ENCODE data around the gene MRPL38. TPM values are rescaled to one million over a fixed set of nuclear protein-coding genes. Genes with fewer than 3 reads are reported as not detected.

The MRPL38 gene
- total RNA-seq, 1 experiment from 2014 or later, result 108 TPM

- Histone ChIP-seq H3K18ac (ENCODE audit: insufficient read length, low read depth, low read length) (no peak overlapping the region), H4K5ac (ENCODE audit: insufficient read length, low read depth, low read length) (no peak overlapping the region), H2AFZ (ENCODE audit: low read length) (no peak overlapping the region), H3K4ac (ENCODE audit: low read depth, low read length) (no peak overlapping the region), H3K14ac (ENCODE audit: insufficient read depth, low read length) (no peak overlapping the region), H2BK20ac (ENCODE audit: low read depth, low read length, poor library complexity, severe bottlenecking) (no peak overlapping the region), H3K23ac (ENCODE audit: insufficient read length, low read depth, low read length) (no peak overlapping the region), H3K27me3 (ENCODE audit: insufficient read depth, low read length) (no peaks in the 10 kb centered on the region), H3K79me1 (ENCODE audit: insufficient read depth, low read depth, low read length, poor library complexity, severe bottlenecking) (no peaks in the 10 kb centered on the region), H4K20me1 (ENCODE audit: control insufficient read depth, insufficient read depth, insufficient read length) (no peaks in the 10 kb centered on the region), H3K4me2 (ENCODE audit: insufficient read depth, insufficient read length, low read length) (no peak overlapping the region), H3K56ac (ENCODE audit: insufficient read length, low read depth, low read length) (no peak overlapping the region), H4K91ac (ENCODE audit: insufficient read length, low read depth, low read length) (no peak overlapping the region), H3K9me3 (ENCODE audit: control insufficient read depth, low read depth, low read length) (no peaks in the 10 kb centered on the region), H3K23me2 (ENCODE audit: insufficient read length, low read depth, low read length, poor library complexity, severe bottlenecking) (peaks cover 3% of the 10 kb centered on the region), H2AK5ac (ENCODE audit: insufficient read length, low read length) (no peak overlapping the region), H2BK12ac (ENCODE audit: insufficient read length, low read depth, low read length) (no peak overlapping the region), H3K79me2 (ENCODE audit: insufficient read depth, low read length) (no peaks in the 10 kb centered on the region), H3T11ph (ENCODE audit: low read length) (no peak overlapping the region), H3K27ac (ENCODE audit: insufficient read length, low read depth, low read length) (no peak overlapping the region), H3K9ac (ENCODE audit: extremely low read depth, insufficient read length, low read length) (no peak overlapping the region), H2BK15ac (ENCODE audit: low read depth, low read length) (no peak overlapping the region), H4K8ac (replicated peaks; ENCODE audit: insufficient read length, low read depth, low read length) (no peak overlapping the region), H3K4me1 (ENCODE audit: insufficient read depth, low read length) (no peaks in the 10 kb centered on the region), H2BK5ac (ENCODE audit: insufficient read length, low read length) (no peak overlapping the region), H2BK120ac (ENCODE audit: low read depth, low read length, poor library complexity, severe bottlenecking) (no peak overlapping the region)
- Mint-ChIP-seq H3K4me3 (no peak overlapping the region), H3K9me3 (no peaks in the 10 kb centered on the region), H3K36me3 (ENCODE audit: insufficient read depth in 1 of 3, low read depth in 3 of 3) (peaks cover 0 to 18% (median 2%) of the 10 kb centered on the region in 3 experiments; a peak in 5 of 7 replicates), H3K4me1 (peaks cover 2 to 5% of the 10 kb centered on the region in 2 experiments; a peak in 2 of 4 replicates), H3K27ac (no peak overlapping the region), H3K27me3 (ENCODE audit: low read depth) (no peaks in the 10 kb centered on the region)
- no peak for TF ChIP-seq CTCF (conservative IDR thresholded peaks at IDR 0.05)
- no peak for DNase-seq
- no CpG with 5 or more reads among the region's 32 CpGs for WGBS (ENCODE audit: extremely low coverage, insufficient read length, low lambda C conversion rate)
These were observed 9.0 kb upstream of the MRPL38 start for GRCh38 chr17:75913537-75914210.
